ENCODE data around the gene MTA2.

DNA sequence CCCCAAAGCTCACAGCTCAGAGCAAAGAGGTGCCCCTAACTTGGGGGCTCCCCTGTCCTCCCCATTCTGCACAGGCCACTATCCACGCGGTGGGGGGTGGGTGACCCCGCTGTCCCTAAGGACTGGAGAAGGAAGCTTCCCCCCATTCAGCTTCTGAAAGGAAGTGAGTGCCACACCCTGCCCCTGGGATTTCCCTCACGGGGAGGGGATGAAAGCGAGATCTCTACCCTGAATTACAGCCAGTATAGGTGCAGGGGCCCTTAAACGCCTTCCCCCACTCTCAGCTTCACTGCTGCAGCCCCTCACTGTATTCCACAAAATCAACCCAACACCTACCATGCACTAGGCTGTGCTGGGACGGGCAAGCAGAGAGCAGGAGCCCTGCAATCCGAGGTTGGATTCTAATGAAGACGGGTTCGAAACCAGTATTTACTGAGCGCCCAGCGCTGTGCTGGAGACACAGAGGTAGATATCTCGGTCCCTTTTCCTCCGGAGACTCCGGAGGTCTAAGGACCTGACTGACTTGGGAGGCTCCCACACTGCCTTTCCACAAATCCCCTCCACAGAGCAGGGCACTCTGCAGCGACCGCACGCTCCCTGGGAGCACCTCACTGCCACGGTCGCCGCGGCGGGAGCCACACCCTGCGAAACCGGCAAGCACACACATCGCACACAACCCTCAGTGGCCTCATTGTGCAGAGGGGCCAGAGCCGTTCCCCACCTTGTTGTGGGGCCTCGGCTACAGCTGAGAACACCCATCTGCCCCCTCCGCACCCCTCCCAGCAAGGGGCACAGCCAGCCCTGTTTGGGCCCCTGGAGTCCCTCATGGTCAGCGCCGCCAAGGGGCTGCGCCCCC lies 56.9 kb downstream of the MTA2 start:
- TF ChIP-seq, protein P1, sequence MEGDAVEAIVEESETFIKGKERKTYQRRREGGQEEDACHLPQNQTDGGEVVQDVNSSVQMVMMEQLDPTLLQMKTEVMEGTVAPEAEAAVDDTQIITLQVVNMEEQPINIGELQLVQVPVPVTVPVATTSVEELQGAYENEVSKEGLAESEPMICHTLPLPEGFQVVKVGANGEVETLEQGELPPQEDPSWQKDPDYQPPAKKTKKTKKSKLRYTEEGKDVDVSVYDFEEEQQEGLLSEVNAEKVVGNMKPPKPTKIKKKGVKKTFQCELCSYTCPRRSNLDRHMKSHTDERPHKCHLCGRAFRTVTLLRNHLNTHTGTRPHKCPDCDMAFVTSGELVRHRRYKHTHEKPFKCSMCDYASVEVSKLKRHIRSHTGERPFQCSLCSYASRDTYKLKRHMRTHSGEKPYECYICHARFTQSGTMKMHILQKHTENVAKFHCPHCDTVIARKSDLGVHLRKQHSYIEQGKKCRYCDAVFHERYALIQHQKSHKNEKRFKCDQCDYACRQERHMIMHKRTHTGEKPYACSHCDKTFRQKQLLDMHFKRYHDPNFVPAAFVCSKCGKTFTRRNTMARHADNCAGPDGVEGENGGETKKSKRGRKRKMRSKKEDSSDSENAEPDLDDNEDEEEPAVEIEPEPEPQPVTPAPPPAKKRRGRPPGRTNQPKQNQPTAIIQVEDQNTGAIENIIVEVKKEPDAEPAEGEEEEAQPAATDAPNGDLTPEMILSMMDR (conservative IDR thresholded peaks at IDR 0.05; ENCODE audit: low read length): no peak
- TF ChIP-seq EZH2phosphoT487 (IDR thresholded peaks at IDR 0.05; ENCODE audit: borderline replicate concordance): no peak

All from Loucy (cell line).